Airway epithelial cell (primary cell): Measurements from ENCODE around the gene SLC28A3. TPM values are rescaled to one million over a fixed set of nuclear protein-coding genes. Genes with fewer than 3 reads are reported as not detected.

Experiments used
- total RNA-seq: library from RNA; depleted of rRNA; stranded (reverse); fragments of >200 nt; gene quantifications from 2 replicates; pipeline ENCODE4 v1.2.3, GENCODE V29; 2015

The SLC28A3 gene
- 1.0 and 1.6 TPM in 2 replicates for total RNA-seq

GRCh38 chr9:84340535-84340934, at the start of gene SLC28A3:
Gene SLC28A3, minus strand, starts transcription at chr9:84340758. Its CDS starts 125 bp downstream, at chr9:84340633.

